HCT116 (cell line): ENCODE results near the gene ADCY2. TPM values are rescaled to one million over a fixed set of nuclear protein-coding genes. Genes with fewer than 3 reads are reported as not detected.

ENCODE experiments used
- ATAC-seq: fragments of 200-7000 bp; cut with Tn5 transposase; 2 replicates; pipeline ENCODE4 v1.9.1; 2020; ENCODE audit warnings: mild to moderate bottlenecking, moderate library complexity
- BruUV-seq: library from RNA; stranded (reverse); fragments of 400-500 nt; replicated peaks from 2 replicates; lab custom pipeline; 2021; lab: Mats Ljungman, UMichigan
- CTCF ChIA-PET: fragments of 300-600 bp; sonication (Branson Sonifier 250); formaldehyde crosslinking; loops from one replicate; lab custom pipeline; 2021; ENCODE audit warnings: antibody characterized with exemption; lab: Charles Lee
- POLR2A ChIA-PET: fragments of 300-600, 350-600 bp; sonication (Branson Sonifier 250); formaldehyde crosslinking; loops from one replicate; lab custom pipeline; 2021; ENCODE audit warnings: antibody characterized with exemption; lab: Charles Lee
- RAD21 ChIA-PET, 2 experiments: fragments of 300-600 bp; sonication (Branson Sonifier 250); formaldehyde crosslinking; loops; one replicate each; lab custom pipeline; 2023; ENCODE audit warnings: low total read pairs in 2 of 2; ENCODE audit not compliant: uncharacterized antibody in 2 of 2, unreplicated experiment in 2 of 2, low non-redundant PET in 1 of 2; lab: Charles Lee
- DNase-seq: peaks from one replicate; pipeline ENCODE4 v3.0.0-alpha.2; 2010; ENCODE audit warnings: low read depth, low spot score
- H2AFZ ChIP-seq: fragments of 200-600 bp; shearing (Covaris generic), sonication (generic); 2 replicates; pipeline ENCODE4 v1.6.1; 2017; ENCODE audit warnings: low read depth, mixed run types, mixed read lengths, antibody characterized with exemption, low read length; ENCODE audit not compliant: poor library complexity, severe bottlenecking
- H3K27ac ChIP-seq: 2 replicates; pipeline ENCODE4 v1.5.1; 2012; ENCODE audit warnings: low read depth, low read length
- H3K27me3 ChIP-seq: fragments of 200-600 bp; sonication (generic); 2 replicates; pipeline ENCODE4 v1.6.1; 2016; ENCODE audit warnings: mixed run types, low read length, mixed read lengths; ENCODE audit not compliant: insufficient read depth
- H3K36me3 ChIP-seq, 2 experiments: fragments of 200-500 bp in 1 of 2; fragments of 200-600 bp in 1 of 2; sonication (Bioruptor generic) in 1 of 2; sonication (generic) in 1 of 2; 2 replicates each; pipeline versions ENCODE4 v1.5.1 to v1.6.1; 2014 to 2016; ENCODE audit warnings: low read length in 2 of 2, inconsistent platforms in 1 of 2, mixed read lengths in 1 of 2, mixed run types in 1 of 2; ENCODE audit not compliant: insufficient read depth in 2 of 2, control insufficient read depth in 1 of 2
- H3K4me1 ChIP-seq, 2 experiments: fragments of 200-600 bp in 1 of 2; sonication (generic) in 1 of 2; 2 replicates each; pipeline versions ENCODE4 v1.5.1 to v1.6.1; 2012 to 2017; ENCODE audit warnings: low read length in 2 of 2, inconsistent platforms in 1 of 2, mild to moderate bottlenecking in 1 of 2, mixed read lengths in 1 of 2, mixed run types in 1 of 2, moderate library complexity in 1 of 2; ENCODE audit not compliant: insufficient read depth in 2 of 2, control insufficient read depth in 1 of 2
- H3K4me2 ChIP-seq: fragments of 200-600 bp; sonication (generic); 2 replicates; pipeline ENCODE4 v1.6.1; 2017; ENCODE audit warnings: mixed run types, low read length, mixed read lengths
- H3K4me3 ChIP-seq, 2 experiments: fragments of 200-600 bp in 1 of 2; sonication (generic) in 1 of 2; replicated peaks in 1 of 2; 2 replicates each; pipeline ENCODE4 v1.5.1; 2011 to 2016; ENCODE audit warnings: low read length in 2 of 2, control low read depth in 1 of 2, low read depth in 1 of 2, mild to moderate bottlenecking in 1 of 2, mixed read lengths in 1 of 2, mixed run types in 1 of 2
- H3K79me2 ChIP-seq: fragments of 200-600 bp; sonication (generic); 2 replicates; pipeline ENCODE4 v1.6.1; 2017; ENCODE audit warnings: mild to moderate bottlenecking, mixed run types, low read length, moderate library complexity, mixed read lengths; ENCODE audit not compliant: insufficient read depth
- H3K9ac ChIP-seq: fragments of 200-600 bp; sonication (generic); 2 replicates; pipeline ENCODE4 v1.6.1; 2016; ENCODE audit warnings: low read length, mixed read lengths
- H3K9me2 ChIP-seq: fragments of 200-600 bp; sonication (generic), shearing (Covaris generic); 2 replicates; pipeline ENCODE4 v1.6.1; 2017; ENCODE audit warnings: mixed run types, mild to moderate bottlenecking, moderate library complexity; ENCODE audit not compliant: insufficient read depth
- H3K9me3 ChIP-seq, 2 experiments: fragments of 200-500 bp in 1 of 2; fragments of 200-600 bp in 1 of 2; sonication (Bioruptor generic) in 1 of 2; sonication (generic) in 1 of 2; 2 replicates each; pipeline ENCODE4 v1.6.1; 2014 to 2017; ENCODE audit warnings: low read length in 2 of 2, mixed read lengths in 2 of 2, inconsistent platforms in 1 of 2, low read depth in 1 of 2, mild to moderate bottlenecking in 1 of 2, mixed run types in 1 of 2, moderate library complexity in 1 of 2; ENCODE audit not compliant: control insufficient read depth in 1 of 2, insufficient read depth in 1 of 2
- H4K20me1 ChIP-seq: fragments of 200-600 bp; sonication (generic), shearing (Covaris generic); 2 replicates; pipeline ENCODE4 v1.6.1; 2017; ENCODE audit warnings: mixed run types, mild to moderate bottlenecking, moderate library complexity; ENCODE audit not compliant: insufficient read depth
- EZH2 ChIP-seq: fragments of 200-600 bp; sonication (generic); IDR thresholded peaks from 2 replicates; pipeline ENCODE4 v1.6.1; 2017; ENCODE audit warnings: antibody characterized with exemption, mixed run types
- EZH2phosphoT487 ChIP-seq: fragments of 200-600 bp; IDR thresholded peaks from 2 replicates; pipeline ENCODE4 v1.6.1; 2018; ENCODE audit warnings: antibody characterized with exemption, borderline replicate concordance
- FOSL1 ChIP-seq: IDR thresholded peaks from 2 replicates; pipeline ENCODE4 v1.6.1; 2012; ENCODE audit warnings: low read depth
- JUND ChIP-seq: IDR thresholded peaks from 2 replicates; pipeline ENCODE4 v1.6.1; 2012
- POLR2A ChIP-seq: IDR thresholded peaks from 2 replicates; pipeline ENCODE4 v1.7.0; 2011; ENCODE audit warnings: borderline replicate concordance; ENCODE audit not compliant: insufficient read depth, insufficient read length; ENCODE audit errors: extremely low read depth
- RAD21 ChIP-seq: IDR thresholded peaks from 2 replicates; pipeline ENCODE4 v1.6.1; 2012; ENCODE audit warnings: low read depth, mild to moderate bottlenecking
- REST ChIP-seq: IDR thresholded peaks from 2 replicates; pipeline ENCODE4 v1.6.1; 2012; ENCODE audit warnings: low read depth
- SIN3A ChIP-seq: IDR thresholded peaks from 2 replicates; pipeline ENCODE4 v1.6.1; 2012; ENCODE audit warnings: low read depth
- SP1 ChIP-seq: IDR thresholded peaks from 2 replicates; pipeline ENCODE4 v1.6.1; 2012; ENCODE audit warnings: low read depth
- ZFX ChIP-seq: fragments of 450-650 bp; IDR thresholded peaks from 2 replicates; pipeline ENCODE4 v1.6.1; 2017
- intact Hi-C: fragments of 100-400 bp; cut with micrococcal nuclease; formaldehyde crosslinking; loops from 2 replicates; pipeline ENCODE4 v1.10.0; 2022
- total RNA-seq: library from RNA; stranded (reverse); gene quantifications from one replicate; pipeline ENCODE4 v1.2.1, GENCODE V29; 2021; ENCODE audit not compliant: unreplicated experiment
- TF ChIP-seq, protein P1 (sequence below): IDR thresholded peaks from 2 replicates; pipeline ENCODE4 v1.6.1; 2011; ENCODE audit warnings: mild to moderate bottlenecking, low read length, moderate library complexity; ENCODE audit not compliant: insufficient replicate concordance; ENCODE audit errors: extremely low read depth

Gene ADCY2
- total RNA-seq, 1 experiment from 2014 or later, result 0.15 TPM

- TF ChIP-seq EZH2phosphoT487 (no peak), ZFX (no peak), SIN3A (no peak), SP1 (no peak)
- TF ChIP-seq, all 23 proteins: peak for 0
Measured at GRCh38 chr5:7845557-7845956, 449.6 kb downstream of the ADCY2 start (continued).

DNA sequence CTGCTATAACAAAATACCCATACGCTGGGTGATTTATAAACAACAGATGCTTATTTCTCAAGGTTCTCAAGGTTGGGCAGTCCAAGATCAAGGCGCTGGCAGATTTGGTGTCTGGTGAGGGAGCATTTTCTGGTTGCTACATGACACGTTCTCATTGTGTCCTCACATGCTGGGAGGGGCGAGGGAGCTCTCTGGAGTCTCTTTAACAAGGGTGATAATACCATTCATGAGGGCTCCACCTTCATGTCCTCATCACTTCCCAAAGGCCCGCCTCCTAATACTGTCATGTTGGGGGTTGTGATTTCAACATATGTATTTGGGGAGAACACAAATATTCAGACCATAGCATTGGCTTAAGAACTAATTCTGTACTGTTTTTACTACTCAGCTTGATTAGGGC lies 450.4 kb downstream of the ADCY2 start:
- DNase-seq (no peak), ATAC-seq (no peak)
- H3K4me3 ChIP-seq, result no peak overlapping the region
- TF ChIP-seq RAD21 (no peak), REST (no peak), FOSL1 (no peak), ZFX (no peak), POLR2A (no peak), SIN3A (no peak), EZH2 (no peak), JUND (no peak)
- TF ChIP-seq, protein P1, sequence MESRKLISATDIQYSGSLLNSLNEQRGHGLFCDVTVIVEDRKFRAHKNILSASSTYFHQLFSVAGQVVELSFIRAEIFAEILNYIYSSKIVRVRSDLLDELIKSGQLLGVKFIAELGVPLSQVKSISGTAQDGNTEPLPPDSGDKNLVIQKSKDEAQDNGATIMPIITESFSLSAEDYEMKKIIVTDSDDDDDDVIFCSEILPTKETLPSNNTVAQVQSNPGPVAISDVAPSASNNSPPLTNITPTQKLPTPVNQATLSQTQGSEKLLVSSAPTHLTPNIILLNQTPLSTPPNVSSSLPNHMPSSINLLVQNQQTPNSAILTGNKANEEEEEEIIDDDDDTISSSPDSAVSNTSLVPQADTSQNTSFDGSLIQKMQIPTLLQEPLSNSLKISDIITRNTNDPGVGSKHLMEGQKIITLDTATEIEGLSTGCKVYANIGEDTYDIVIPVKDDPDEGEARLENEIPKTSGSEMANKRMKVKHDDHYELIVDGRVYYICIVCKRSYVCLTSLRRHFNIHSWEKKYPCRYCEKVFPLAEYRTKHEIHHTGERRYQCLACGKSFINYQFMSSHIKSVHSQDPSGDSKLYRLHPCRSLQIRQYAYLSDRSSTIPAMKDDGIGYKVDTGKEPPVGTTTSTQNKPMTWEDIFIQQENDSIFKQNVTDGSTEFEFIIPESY, result no peak
- POLR2A ChIA-PET, result no interaction called here
- H3K4me2 ChIP-seq, result no peak overlapping the region
- H3K9me3 ChIP-seq, result no peaks in the 10 kb centered on the region
- BruUV-seq, result no TSS peak
- no peak overlapping the region for H3K9ac ChIP-seq
- H4K20me1 ChIP-seq, result no peaks in the 10 kb centered on the region
- H3K27ac ChIP-seq, result no peak overlapping the region
- H3K9me2 ChIP-seq, result no peaks in the 10 kb centered on the region
- no peaks in the 10 kb centered on the region for H3K36me3 ChIP-seq
- RAD21 ChIA-PET, result no interaction called here
- intact Hi-C loops, result no loop called here
- CTCF ChIA-PET, result interaction anchor here (1.5 kb wide), 1 partner anchor 30 kb away, joined by 3 read pairs; no protein-coding TSS in a partner anchor
- no peaks in the 10 kb centered on the region for H3K4me1 ChIP-seq
- H3K27me3 ChIP-seq, result peaks cover 23% of the 10 kb centered on the region
- H2AFZ ChIP-seq, result no peak overlapping the region
- H3K79me2 ChIP-seq, result no peaks in the 10 kb centered on the region
